Measurements from ENCODE around the gene FKBP2. TPM values are rescaled to one million over a fixed set of nuclear protein-coding genes. Genes with fewer than 3 reads are reported as not detected.

Gene FKBP2
- polyA plus RNA-seq, 1 experiment, result 29.9 TPM

DNA sequence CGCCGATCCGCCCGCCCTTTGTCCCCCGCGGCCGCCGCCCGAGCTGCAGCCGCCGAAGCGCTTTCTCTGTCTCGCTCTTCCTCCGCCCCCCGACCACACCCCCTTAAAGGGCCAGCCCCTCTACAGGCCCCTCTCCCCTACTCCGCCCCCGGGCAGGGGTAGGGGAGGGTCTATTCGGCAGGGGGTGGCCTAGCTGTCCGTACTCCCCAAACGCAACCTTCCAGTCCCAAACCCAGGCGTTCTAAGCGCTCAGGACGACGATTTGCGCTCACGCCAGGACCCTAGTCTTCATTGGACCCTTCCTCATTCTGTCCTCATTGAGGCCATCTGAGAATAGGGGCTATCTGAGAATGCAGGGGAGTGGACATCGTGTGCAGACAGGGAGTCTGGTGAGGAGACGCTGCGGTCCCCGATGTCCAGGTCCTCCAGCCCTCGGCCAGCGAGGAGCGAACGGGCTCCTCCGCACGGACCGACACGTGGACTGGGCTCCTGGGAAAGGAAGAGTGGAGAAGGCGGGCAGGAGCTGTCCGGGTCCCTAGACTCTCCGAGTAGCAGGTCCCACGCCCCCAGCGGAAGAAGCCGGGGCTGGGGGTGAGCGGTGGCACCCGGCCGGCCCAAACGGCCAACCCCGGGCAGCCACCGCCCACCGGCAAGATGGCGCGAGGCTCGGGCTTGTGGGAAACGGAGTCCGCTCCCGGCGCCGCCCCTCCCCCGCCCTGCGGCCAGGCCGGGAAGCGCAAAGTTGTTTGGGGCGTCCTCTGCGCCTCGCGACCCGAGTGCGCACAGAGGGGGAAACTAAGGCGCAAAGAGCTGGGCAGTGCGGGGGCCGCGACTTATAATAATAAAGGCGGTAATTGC, 6.2 kb downstream of the FKBP2 start, which contains the start of gene PPP1R14B:
Gene PPP1R14B, minus strand, starts transcription at position 73 of the 858 bp plus-strand sequence. CDS start 270 bp downstream, outside the sequence.
- peak; percentile 49 for DNase-seq (ENCODE audit: low read depth, low spot score)
- TF ChIP-seq, protein P1, sequence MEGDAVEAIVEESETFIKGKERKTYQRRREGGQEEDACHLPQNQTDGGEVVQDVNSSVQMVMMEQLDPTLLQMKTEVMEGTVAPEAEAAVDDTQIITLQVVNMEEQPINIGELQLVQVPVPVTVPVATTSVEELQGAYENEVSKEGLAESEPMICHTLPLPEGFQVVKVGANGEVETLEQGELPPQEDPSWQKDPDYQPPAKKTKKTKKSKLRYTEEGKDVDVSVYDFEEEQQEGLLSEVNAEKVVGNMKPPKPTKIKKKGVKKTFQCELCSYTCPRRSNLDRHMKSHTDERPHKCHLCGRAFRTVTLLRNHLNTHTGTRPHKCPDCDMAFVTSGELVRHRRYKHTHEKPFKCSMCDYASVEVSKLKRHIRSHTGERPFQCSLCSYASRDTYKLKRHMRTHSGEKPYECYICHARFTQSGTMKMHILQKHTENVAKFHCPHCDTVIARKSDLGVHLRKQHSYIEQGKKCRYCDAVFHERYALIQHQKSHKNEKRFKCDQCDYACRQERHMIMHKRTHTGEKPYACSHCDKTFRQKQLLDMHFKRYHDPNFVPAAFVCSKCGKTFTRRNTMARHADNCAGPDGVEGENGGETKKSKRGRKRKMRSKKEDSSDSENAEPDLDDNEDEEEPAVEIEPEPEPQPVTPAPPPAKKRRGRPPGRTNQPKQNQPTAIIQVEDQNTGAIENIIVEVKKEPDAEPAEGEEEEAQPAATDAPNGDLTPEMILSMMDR (IDR thresholded peaks at IDR 0.05; ENCODE audit: low read depth, low read length), result 0 out of 2 replicates have a peak, but pooled peaks have one; percentile 7
- CTCF ChIA-PET, result interaction anchor here (0.6 to 1.3 kb wide), 2 partner anchors 38 to 54 kb away, joined by 3 to 8 read pairs; partner anchors contain the start of gene CATSPERZ

DNA sequence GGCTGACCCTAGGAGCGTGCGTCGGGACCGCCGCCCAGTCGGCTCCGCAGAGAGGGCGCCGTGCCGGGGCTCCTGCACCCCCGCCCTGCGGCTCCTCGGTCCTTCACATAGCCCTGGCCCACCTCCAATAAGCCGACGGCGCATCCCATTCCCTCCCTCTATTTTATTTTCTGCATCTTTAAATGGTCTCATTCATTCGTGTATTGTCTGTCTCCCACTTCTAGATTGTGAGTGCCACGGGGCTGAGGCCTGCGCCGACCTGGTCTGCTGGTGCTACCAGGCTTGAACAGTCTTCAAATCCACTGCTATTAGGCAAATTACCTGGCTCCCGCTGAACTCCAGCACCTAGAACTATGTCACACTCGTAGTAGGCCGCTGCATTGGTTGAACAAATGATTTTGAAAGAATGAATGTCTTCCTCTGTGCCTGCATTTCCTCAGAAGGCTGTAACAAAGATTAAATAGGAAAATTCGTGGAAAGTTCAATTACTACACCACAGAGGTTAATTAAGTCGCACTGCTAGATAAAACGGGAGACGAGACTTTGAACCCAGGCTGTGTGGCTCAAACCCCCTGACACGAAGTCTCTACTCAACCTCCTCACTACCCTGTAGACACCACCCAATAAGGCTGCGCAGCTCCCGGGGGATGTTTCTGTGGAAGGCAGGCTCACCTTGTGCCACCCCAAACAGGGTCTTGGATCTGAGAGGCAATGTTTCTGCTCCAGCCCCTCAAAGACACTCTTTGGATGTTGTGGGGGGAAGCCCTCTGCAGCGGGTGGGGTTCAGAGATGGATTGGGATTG, 7.0 kb downstream of the FKBP2 start:
- peak overlapping the region; percentile 11 for H3K27ac ChIP-seq (ENCODE audit: low read depth, low read length)
- CTCF ChIA-PET, result interaction anchor here (0.6 kb wide), 1 partner anchor 37 kb away, joined by 3 read pairs; no protein-coding TSS in a partner anchor
- H3K9me3 ChIP-seq (ENCODE audit: control insufficient read depth, insufficient read depth, low read length), result no peaks in the 10 kb centered on the region
- H3K4me3 ChIP-seq (ENCODE audit: low read depth, low read length), result peak overlapping the region; percentile 98
- no peaks in the 10 kb centered on the region for H3K27me3 ChIP-seq (ENCODE audit: control insufficient read depth, insufficient read depth, low read length)
- TF ChIP-seq, protein P1 (IDR thresholded peaks at IDR 0.05; ENCODE audit: low read depth, low read length), result no peak
- DNase-seq (ENCODE audit: low read depth, low spot score), result no peak
- POLR2A ChIA-PET, result interaction anchor here (1.6 kb wide), 1 partner anchor 20 kb away, joined by 4 read pairs; no protein-coding TSS in a partner anchor

More for the DNA sequence above, 6.2 kb downstream of the FKBP2 start, which contains the start of gene PPP1R14B:
- Histone ChIP-seq H3K9me3 (ENCODE audit: control insufficient read depth, insufficient read depth, low read length) (no peaks in the 10 kb centered on the region), H3K27me3 (ENCODE audit: control insufficient read depth, insufficient read depth, low read length) (no peaks in the 10 kb centered on the region), H3K27ac (ENCODE audit: low read depth, low read length) (peak within 1 kb of the TSS; percentile 83), H3K4me3 (ENCODE audit: low read depth, low read length) (peak within 1 kb of the TSS; percentile 98)
- POLR2A ChIA-PET, result interaction anchor here (1.1 to 1.6 kb wide), 3 partner anchors 15 to 24 kb away, joined by 3 to 4 read pairs (median 3); no protein-coding TSS in a partner anchor

DNA sequence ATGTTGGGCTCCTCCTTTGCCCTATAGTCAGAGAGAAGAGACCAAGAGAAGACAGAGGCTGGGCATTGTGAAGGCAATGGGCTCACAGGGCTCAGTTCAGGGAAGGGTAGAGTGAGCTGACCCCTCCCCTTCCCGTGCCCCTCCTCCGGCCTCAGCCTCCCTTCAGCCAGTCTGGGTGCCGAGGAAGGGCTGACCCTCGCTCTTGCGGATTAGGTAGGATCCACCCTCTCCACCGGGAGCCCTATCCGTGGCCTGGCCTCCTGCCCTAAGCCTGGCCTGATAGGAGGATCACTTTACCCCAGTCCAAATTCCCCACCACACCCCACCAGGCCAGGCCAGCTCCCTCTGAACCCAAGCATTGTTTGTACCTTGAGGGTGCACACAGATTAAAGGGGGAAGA, 7.7 kb downstream of the FKBP2 start:
- Histone ChIP-seq H3K27ac (ENCODE audit: low read depth, low read length) (no peak overlapping the region), H3K27me3 (ENCODE audit: control insufficient read depth, insufficient read depth, low read length) (no peaks in the 10 kb centered on the region), H3K9me3 (ENCODE audit: control insufficient read depth, insufficient read depth, low read length) (no peaks in the 10 kb centered on the region), H3K4me3 (ENCODE audit: low read depth, low read length) (no peak overlapping the region)
- POLR2A ChIA-PET, result no interaction called here
- TF ChIP-seq, protein P1 (IDR thresholded peaks at IDR 0.05; ENCODE audit: low read depth, low read length), result no peak
- CTCF ChIA-PET, result no interaction called here
- no peak for DNase-seq (ENCODE audit: low read depth, low spot score)

DNA sequence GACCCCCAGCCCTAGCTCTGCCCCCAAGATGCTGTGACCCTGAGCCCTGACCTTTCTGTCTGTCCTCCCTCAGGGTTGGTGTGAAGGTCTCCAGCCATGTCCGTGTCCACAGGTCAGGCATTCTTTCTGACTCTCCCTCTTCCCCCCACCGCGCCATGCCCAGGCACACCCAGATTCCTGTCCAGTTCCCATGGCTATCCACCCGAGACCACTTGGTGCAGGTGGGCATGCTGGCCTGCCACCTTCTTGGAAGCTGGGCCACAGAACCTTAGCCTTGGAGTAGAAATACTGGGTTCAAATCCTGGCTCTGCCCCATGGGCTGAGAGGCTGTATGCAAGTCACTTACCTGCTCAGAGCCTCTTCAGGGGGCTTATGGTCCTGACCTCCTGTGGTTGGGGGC, 8.1 kb downstream of the FKBP2 start:
- Histone ChIP-seq H3K9me3 (ENCODE audit: control insufficient read depth, insufficient read depth, low read length) (no peaks in the 10 kb centered on the region), H3K4me3 (ENCODE audit: low read depth, low read length) (no peak overlapping the region), H3K27me3 (ENCODE audit: control insufficient read depth, insufficient read depth, low read length) (no peaks in the 10 kb centered on the region), H3K27ac (ENCODE audit: low read depth, low read length) (no peak overlapping the region)
- POLR2A ChIA-PET, result no interaction called here
- CTCF ChIA-PET, result interaction anchor here (2.2 to 3.9 kb wide), 4 partner anchors 15 to 83 kb away, joined by 7 to 50 read pairs (median 17); partner anchors contain the start of gene CATSPERZ
- DNase-seq (ENCODE audit: low read depth, low spot score), result no peak
- TF ChIP-seq, protein P1 (IDR thresholded peaks at IDR 0.05; ENCODE audit: low read depth, low read length), result no peak

Data from AG04450 (cell line).